Glutamatergic neuron (in vitro differentiated cells): ENCODE data around the gene JARID2. TPM values are rescaled to one million over a fixed set of nuclear protein-coding genes. Genes with fewer than 3 reads are reported as not detected.

ENCODE experiments used
- DNase-seq: peaks from one replicate; pipeline ENCODE4 v3.0.0; 2022
- H3K27ac Mint-ChIP-seq: one replicate; pipeline ENCODE4 v1.8.0; 2020; ENCODE audit warnings: mild to moderate bottlenecking, mixed read lengths, inconsistent platforms; ENCODE audit not compliant: unreplicated experiment
- H3K27me3 Mint-ChIP-seq: one replicate; pipeline ENCODE4 v1.8.0; 2020; ENCODE audit warnings: mild to moderate bottlenecking, moderate library complexity, mixed read lengths, inconsistent platforms; ENCODE audit not compliant: unreplicated experiment
- H3K36me3 Mint-ChIP-seq: one replicate; pipeline ENCODE4 v1.8.0; 2020; ENCODE audit warnings: mild to moderate bottlenecking, mixed read lengths, inconsistent platforms; ENCODE audit not compliant: unreplicated experiment
- H3K4me1 Mint-ChIP-seq: one replicate; pipeline ENCODE4 v1.8.0; 2020; ENCODE audit warnings: mild to moderate bottlenecking, low read depth, mixed read lengths, inconsistent platforms; ENCODE audit not compliant: unreplicated experiment
- H3K4me3 Mint-ChIP-seq: one replicate; pipeline ENCODE4 v1.8.0; 2020; ENCODE audit warnings: mild to moderate bottlenecking, mixed read lengths, inconsistent platforms; ENCODE audit not compliant: unreplicated experiment
- H3K9me3 Mint-ChIP-seq: one replicate; pipeline ENCODE4 v1.8.0; 2020; ENCODE audit warnings: mild to moderate bottlenecking, moderate library complexity, mixed read lengths, inconsistent platforms; ENCODE audit not compliant: unreplicated experiment
- CTCF ChIP-seq: fragments of 200-600 bp; sonication (generic); IDR thresholded peaks from one replicate; pipeline ENCODE4 v1.5.0; 2021; ENCODE audit not compliant: partially characterized antibody, unreplicated experiment
- total RNA-seq: library from RNA; stranded (reverse); fragmentation: NEBNext Ultra II Directional; extraction: Animal tissue kit (Norgen Biotek cat#: 25700); gene quantifications from one replicate; pipeline ENCODE4 v1.2.1, GENCODE V29; 2021; ENCODE audit not compliant: unreplicated experiment

JARID2 gene
- total RNA-seq, 1 donor from 2014 or later, result 83.8 TPM

- TF ChIP-seq CTCF, result no peak
- Mint-ChIP-seq H3K36me3 (peaks cover 6% of the 10 kb centered on the region), H3K4me1 (peaks cover 39% of the 10 kb centered on the region), H3K9me3 (peaks cover 9% of the 10 kb centered on the region), H3K4me3 (no peak overlapping the region), H3K27me3 (peaks cover 18% of the 10 kb centered on the region), H3K27ac (peak overlapping the region; percentile 57)
- no peak for DNase-seq
These were observed 255.3 kb downstream of the JARID2 start for GRCh38 chr6:15500901-15501825.

- peaks cover 6% of the 10 kb centered on the region for H3K36me3 Mint-ChIP-seq
- H3K27me3 Mint-ChIP-seq, result peaks cover 17% of the 10 kb centered on the region
- no peak for TF ChIP-seq CTCF
- H3K27ac Mint-ChIP-seq, result peak overlapping the region; percentile 57
- peaks cover 9% of the 10 kb centered on the region for H3K9me3 Mint-ChIP-seq
- peaks cover 41% of the 10 kb centered on the region for H3K4me1 Mint-ChIP-seq
- H3K4me3 Mint-ChIP-seq, result peak overlapping the region; percentile 18
- DNase-seq, result no peak
These were observed 256.1 kb downstream of the JARID2 start for GRCh38 chr6:15501826-15502445.

- H3K4me1 Mint-ChIP-seq, result peaks cover 41% of the 10 kb centered on the region
- no peak overlapping the region for H3K27ac Mint-ChIP-seq
- peaks cover 12% of the 10 kb centered on the region for H3K9me3 Mint-ChIP-seq
- no peak overlapping the region for H3K4me3 Mint-ChIP-seq
- no peak for TF ChIP-seq CTCF
- H3K36me3 Mint-ChIP-seq, result peaks cover 6% of the 10 kb centered on the region
- no peak for DNase-seq
- H3K27me3 Mint-ChIP-seq, result peaks cover 19% of the 10 kb centered on the region
These were observed 256.8 kb downstream of the JARID2 start for GRCh38 chr6:15502446-15503345.

- Mint-ChIP-seq H3K27me3 (peaks cover 18% of the 10 kb centered on the region), H3K9me3 (peaks cover 9% of the 10 kb centered on the region), H3K27ac (peak overlapping the region; percentile 29), H3K4me1 (peaks cover 41% of the 10 kb centered on the region), H3K36me3 (no peaks in the 10 kb centered on the region), H3K4me3 (no peak overlapping the region)
- no peak for TF ChIP-seq CTCF
- no peak for DNase-seq
These were observed 257.4 kb downstream of the JARID2 start for GRCh38 chr6:15503346-15503680.
